HEK293T (cell line): ENCODE data around the gene GPR68.

ENCODE experiments used
- ARNT ChIP-seq: fragments of 450-650 bp; IDR thresholded peaks from 2 replicates; pipeline ENCODE4 v1.6.1; 2017; ENCODE audit warnings: mild to moderate bottlenecking
- BHLHE40 ChIP-seq: fragments of 450-650 bp; IDR thresholded peaks from 2 replicates; pipeline ENCODE4 v1.6.1; 2016; ENCODE audit warnings: mild to moderate bottlenecking, moderate library complexity, borderline replicate concordance
- CTBP1 ChIP-seq: fragments of 450-650 bp; IDR thresholded peaks from 2 replicates; pipeline ENCODE4 v1.6.1; 2016; ENCODE audit warnings: borderline replicate concordance
- ELF4 ChIP-seq: fragments of 450-650 bp; IDR thresholded peaks from 2 replicates; pipeline ENCODE4 v1.6.1; 2017; ENCODE audit warnings: antibody characterized with exemption
- FOXA1 ChIP-seq: fragments of 450-650 bp; IDR thresholded peaks from 2 replicates; pipeline ENCODE4 v1.6.1; 2016; ENCODE audit warnings: mild to moderate bottlenecking
- FOXK2 ChIP-seq: fragments of 450-650 bp; IDR thresholded peaks from 2 replicates; pipeline ENCODE4 v1.6.1; 2016; ENCODE audit warnings: mild to moderate bottlenecking
- FOXM1 ChIP-seq: fragments of 450-650 bp; IDR thresholded peaks from 2 replicates; pipeline ENCODE4 v1.6.1; 2017; ENCODE audit warnings: mild to moderate bottlenecking, borderline replicate concordance
- HDGF ChIP-seq: fragments of 450-650 bp; IDR thresholded peaks from 2 replicates; pipeline ENCODE4 v1.6.1; 2017; ENCODE audit warnings: antibody characterized with exemption, borderline replicate concordance
- LEF1 ChIP-seq: fragments of 450-650 bp; IDR thresholded peaks from 2 replicates; pipeline ENCODE4 v1.6.1; 2017; ENCODE audit warnings: mild to moderate bottlenecking, borderline replicate concordance
- NFRKB ChIP-seq: fragments of 450-650 bp; IDR thresholded peaks from 2 replicates; pipeline ENCODE4 v1.6.1; 2016; ENCODE audit warnings: mild to moderate bottlenecking, moderate library complexity
- SP1 ChIP-seq: fragments of 450-650 bp; IDR thresholded peaks from 2 replicates; pipeline ENCODE4 v1.6.1; 2017
- SUZ12 ChIP-seq: fragments of 450-650 bp; IDR thresholded peaks from 2 replicates; pipeline ENCODE4 v1.6.1; 2016; ENCODE audit warnings: mild to moderate bottlenecking
- TARDBP ChIP-seq: fragments of 450-650 bp; IDR thresholded peaks from 2 replicates; pipeline ENCODE4 v1.6.1; 2016
- ZNF384 ChIP-seq: fragments of 450-650 bp; IDR thresholded peaks from 2 replicates; pipeline ENCODE4 v1.6.1; 2016

- no peak for TF ChIP-seq TARDBP
- TF ChIP-seq ZNF384, result no peak
- no peak for TF ChIP-seq ELF4
- TF ChIP-seq FOXK2, result no peak
- TF ChIP-seq NFRKB, result no peak
- TF ChIP-seq BHLHE40, result no peak
- TF ChIP-seq ARNT, result no peak
- no peak for TF ChIP-seq CTBP1
- no peak for TF ChIP-seq SP1
- TF ChIP-seq SUZ12, result no peak
- no peak for TF ChIP-seq LEF1
- no peak for TF ChIP-seq HDGF
- no peak for TF ChIP-seq FOXA1
- TF ChIP-seq FOXM1, result no peak
These were observed 35.6 kb upstream of the GPR68 start for GRCh38 chr14:91280129-91280528.
